NT2/D1 (cell line): ENCODE data around the gene PRSS36.

Experiments used
- DNase-seq: peaks from one replicate; pipeline ENCODE4 v3.0.0-alpha.2; 2011; ENCODE audit warnings: low read depth, low spot score
- H3K27me3 ChIP-seq: 2 replicates; pipeline ENCODE4 v1.6.0; 2011; ENCODE audit warnings: mild to moderate bottlenecking; ENCODE audit not compliant: insufficient read length, insufficient read depth
- H3K36me3 ChIP-seq: 2 replicates; pipeline ENCODE4 v1.6.1; 2011; ENCODE audit warnings: mild to moderate bottlenecking, low read length, mixed read lengths; ENCODE audit not compliant: insufficient read depth, insufficient read length
- H3K4me1 ChIP-seq: 2 replicates; pipeline ENCODE4 v1.5.1; 2011; ENCODE audit not compliant: insufficient read depth, insufficient read length
- H3K4me3 ChIP-seq: 2 replicates; pipeline ENCODE4 v1.5.1; 2011; ENCODE audit warnings: low read depth; ENCODE audit not compliant: insufficient read length
- H3K9ac ChIP-seq: 2 replicates; pipeline ENCODE4 v1.6.0; 2011; ENCODE audit warnings: low read depth; ENCODE audit not compliant: insufficient read length
- H3K9me3 ChIP-seq: 2 replicates; pipeline ENCODE4 v1.5.1; 2011; ENCODE audit warnings: mild to moderate bottlenecking, low read length; ENCODE audit not compliant: insufficient read depth
- SUZ12 ChIP-seq: IDR thresholded peaks from 2 replicates; pipeline ENCODE4 v1.6.1; 2011; ENCODE audit not compliant: insufficient read length, insufficient read depth; ENCODE audit errors: extremely low read depth
- YY1 ChIP-seq: IDR thresholded peaks from 2 replicates; pipeline ENCODE4 v1.6.1; 2011; ENCODE audit not compliant: insufficient read length, insufficient read depth
- ZNF274 ChIP-seq: IDR thresholded peaks from 2 replicates; pipeline ENCODE4 v1.6.1; 2011; ENCODE audit warnings: mild to moderate bottlenecking, low read depth, low read length

Gene PRSS36

DNA sequence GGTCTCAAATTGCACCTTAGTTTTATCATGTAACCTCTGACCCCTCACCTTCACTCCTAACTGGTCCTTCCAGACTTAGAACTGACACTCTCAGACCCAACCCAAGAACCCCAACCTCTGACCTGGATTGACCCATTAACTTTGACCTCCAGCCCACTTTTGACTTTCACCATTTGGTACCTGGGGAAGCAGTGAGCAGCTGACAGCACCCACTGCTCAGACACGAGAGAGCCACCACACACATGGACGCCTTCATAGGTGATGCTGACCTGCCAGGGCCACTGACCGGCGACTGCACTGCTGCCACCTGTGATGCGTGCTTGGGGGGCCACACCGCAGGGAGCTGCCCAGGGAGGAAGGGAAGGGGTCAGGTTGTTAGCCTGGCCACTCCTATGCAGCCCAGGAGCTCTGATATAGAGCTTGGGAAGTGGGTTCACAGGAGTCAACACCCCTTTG lies 16.8 kb downstream of the PRSS36 start:
- Histone ChIP-seq H3K4me3 (no peak overlapping the region), H3K9ac (peak overlapping the region; percentile 73)

GRCh38 chr16:31132303-31132979 lies 17.4 kb downstream of the PRSS36 start:
- H3K9ac ChIP-seq = no peak overlapping the region
- no peak overlapping the region for H3K4me3 ChIP-seq
- peaks cover 59% of the 10 kb centered on the region for H3K36me3 ChIP-seq
- peaks cover 33% of the 10 kb centered on the region for H3K4me1 ChIP-seq
- no peak for TF ChIP-seq YY1
- TF ChIP-seq SUZ12 = no peak
- no peak for TF ChIP-seq ZNF274
- DNase-seq = no peak
- no peaks in the 10 kb centered on the region for H3K9me3 ChIP-seq
- H3K27me3 ChIP-seq = no peaks in the 10 kb centered on the region

More for the DNA sequence above, 16.8 kb downstream of the PRSS36 start:
- Histone ChIP-seq H3K36me3 (peaks cover 52% of the 10 kb centered on the region), H3K9me3 (no peaks in the 10 kb centered on the region), H3K27me3 (no peaks in the 10 kb centered on the region), H3K4me1 (peaks cover 29% of the 10 kb centered on the region)
- DNase-seq = no peak
- TF ChIP-seq SUZ12 (no peak), YY1 (no peak), ZNF274 (no peak)

DNA sequence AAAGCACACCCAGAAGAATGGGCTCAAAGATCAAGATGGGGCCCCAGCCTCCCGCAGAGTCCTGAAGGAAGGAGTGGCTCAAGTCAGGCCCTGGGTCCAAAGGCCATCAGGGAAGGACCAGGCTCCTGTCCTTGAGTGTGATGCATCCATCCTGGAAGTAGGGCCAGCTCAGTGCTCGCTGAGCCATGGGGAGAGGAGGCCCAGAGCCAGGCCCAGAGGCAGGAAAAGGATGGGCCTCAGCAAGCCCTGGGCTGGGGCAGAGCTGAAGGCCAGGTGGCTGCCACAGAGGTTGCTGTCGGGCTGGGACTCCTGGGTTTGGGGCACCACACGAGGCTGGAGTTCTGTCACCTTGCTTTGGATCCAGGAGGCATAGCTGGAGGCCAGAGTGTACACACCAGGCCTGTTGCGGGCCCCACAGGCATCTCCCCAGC lies 18.0 kb downstream of the PRSS36 start:
- TF ChIP-seq SUZ12 (no peak), YY1 (no peak), ZNF274 (no peak)
- no peak for DNase-seq
- Histone ChIP-seq H3K9me3 (no peaks in the 10 kb centered on the region), H3K27me3 (no peaks in the 10 kb centered on the region), H3K9ac (no peak overlapping the region), H3K4me1 (peaks cover 35% of the 10 kb centered on the region), H3K4me3 (no peak overlapping the region), H3K36me3 (peaks cover 64% of the 10 kb centered on the region)

DNA sequence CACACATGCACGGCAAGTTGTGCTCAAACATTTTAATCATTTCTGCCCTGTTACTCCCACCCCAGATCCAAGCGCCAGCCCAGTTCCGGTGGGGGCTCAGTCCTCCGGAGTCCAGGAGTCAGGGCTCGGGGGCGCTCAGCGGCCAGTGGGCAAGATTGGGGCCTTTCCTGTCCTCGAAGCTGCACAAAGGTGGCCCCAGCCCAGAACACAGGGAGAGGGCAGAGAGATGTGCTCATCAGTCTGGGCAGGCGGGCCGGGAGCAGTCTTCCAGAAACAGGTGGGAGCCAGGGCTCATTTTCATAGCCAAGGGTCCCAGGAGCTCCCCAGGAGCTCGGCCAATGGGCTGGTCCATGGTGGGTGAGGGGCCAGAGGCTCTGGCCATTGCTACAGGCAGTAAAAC lies 18.4 kb downstream of the PRSS36 start:
- peaks cover 67% of the 10 kb centered on the region for H3K36me3 ChIP-seq
- H3K27me3 ChIP-seq = no peaks in the 10 kb centered on the region
- TF ChIP-seq SUZ12 (no peak), YY1 (no peak), ZNF274 (no peak)
- H3K4me1 ChIP-seq = peaks cover 34% of the 10 kb centered on the region
- no peaks in the 10 kb centered on the region for H3K9me3 ChIP-seq
- no peak for DNase-seq
- no peak overlapping the region for H3K9ac ChIP-seq
- no peak overlapping the region for H3K4me3 ChIP-seq

- H3K4me1 ChIP-seq = peaks cover 29% of the 10 kb centered on the region
- no peak for TF ChIP-seq ZNF274
- no peak for TF ChIP-seq SUZ12
- no peak for TF ChIP-seq YY1
- no peak overlapping the region for H3K4me3 ChIP-seq
- H3K36me3 ChIP-seq = peaks cover 72% of the 10 kb centered on the region
- DNase-seq = no peak
- H3K9me3 ChIP-seq = no peaks in the 10 kb centered on the region
- H3K9ac ChIP-seq = no peak overlapping the region
- H3K27me3 ChIP-seq = no peaks in the 10 kb centered on the region
Measured at GRCh38 chr16:31130899-31131298, 19.0 kb downstream of the PRSS36 start.

DNA sequence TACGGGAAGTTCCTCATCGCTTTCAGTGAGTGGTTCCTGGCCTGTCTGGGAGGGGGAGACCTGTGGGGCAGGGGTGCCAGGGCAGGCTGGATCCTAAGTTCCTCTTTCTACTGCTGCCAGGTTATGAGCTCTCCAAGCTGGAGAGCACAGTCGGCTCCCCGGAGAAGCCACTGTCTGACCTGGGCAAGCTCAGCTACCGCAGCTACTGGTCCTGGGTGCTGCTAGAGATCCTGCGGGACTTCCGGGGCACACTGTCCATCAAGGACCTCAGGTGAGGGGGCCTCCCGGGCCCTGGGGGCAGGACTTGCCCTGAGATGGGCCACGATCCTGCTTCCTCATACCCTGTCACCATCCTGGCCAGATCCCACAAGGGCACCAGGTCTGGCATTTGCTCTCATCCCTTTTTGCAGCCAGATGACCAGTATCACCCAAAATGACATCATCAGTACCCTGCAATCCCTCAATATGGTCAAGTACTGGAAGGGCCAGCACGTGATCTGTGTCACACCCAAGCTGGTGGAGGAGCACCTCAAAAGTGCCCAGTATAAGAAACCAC lies 19.5 kb downstream of the PRSS36 start:
- no peak overlapping the region for H3K9ac ChIP-seq
- H3K9me3 ChIP-seq = no peaks in the 10 kb centered on the region
- H3K4me1 ChIP-seq = peaks cover 27% of the 10 kb centered on the region
- H3K4me3 ChIP-seq = no peak overlapping the region
- DNase-seq = no peak
- H3K36me3 ChIP-seq = peaks cover 76% of the 10 kb centered on the region
- no peaks in the 10 kb centered on the region for H3K27me3 ChIP-seq
- TF ChIP-seq YY1 (no peak), ZNF274 (no peak), SUZ12 (no peak)

DNA sequence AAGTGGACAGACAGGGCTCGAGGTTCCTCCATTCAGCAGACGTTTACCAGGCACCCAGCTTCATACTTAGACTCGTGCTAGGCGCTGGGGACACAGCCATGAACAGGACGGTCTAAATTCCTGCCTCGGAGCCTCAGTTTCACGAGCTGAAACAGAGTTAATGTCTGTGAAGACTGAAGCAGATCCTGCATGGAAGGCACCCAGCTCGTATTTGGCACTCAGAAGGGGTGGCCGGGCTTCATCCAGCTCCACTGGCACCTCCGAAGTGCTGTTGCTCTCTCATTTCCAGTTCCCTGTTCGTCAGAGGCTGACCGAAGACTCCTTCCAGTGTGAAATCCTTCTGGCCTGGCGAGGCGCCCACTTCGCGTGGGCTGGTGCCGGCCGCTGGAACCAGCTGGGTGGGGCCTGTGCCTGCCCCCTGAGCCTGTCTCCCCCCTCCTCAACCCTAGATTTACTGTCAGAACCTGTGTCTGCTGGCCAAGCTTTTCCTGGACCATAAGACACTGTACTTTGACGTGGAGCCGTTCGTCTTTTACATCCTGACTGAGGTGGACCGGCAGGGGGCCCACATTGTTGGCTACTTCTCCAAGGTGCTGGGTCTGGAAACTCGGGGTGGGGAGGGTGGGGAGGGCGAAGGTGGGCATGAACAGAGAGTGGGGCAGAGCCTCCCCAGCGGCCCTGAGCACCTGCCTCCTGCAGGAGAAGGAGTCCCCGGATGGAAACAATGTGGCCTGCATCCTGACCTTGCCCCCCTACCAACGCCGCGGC lies 20.1 kb downstream of the PRSS36 start:
- Histone ChIP-seq H3K4me3 (no peak overlapping the region), H3K9me3 (no peaks in the 10 kb centered on the region), H3K4me1 (peaks cover 27% of the 10 kb centered on the region), H3K27me3 (no peaks in the 10 kb centered on the region), H3K36me3 (peaks cover 81% of the 10 kb centered on the region), H3K9ac (no peak overlapping the region)
- DNase-seq = no peak
- TF ChIP-seq YY1 = no peak
- no peak for TF ChIP-seq ZNF274
- no peak for TF ChIP-seq SUZ12
